T-helper 17 cell (primary cell): ENCODE data around the gene DUOX1. TPM values are rescaled to one million over a fixed set of nuclear protein-coding genes. Genes with fewer than 3 reads are reported as not detected.

Experiments used
- ATAC-seq: fragments of 150-1000 bp; cut with Tn5 transposase; 2 replicates; pipeline ENCODE4 v1.10.0; 2021; ENCODE audit warnings: mild to moderate bottlenecking, moderate library complexity
- DNase-seq, 3 donors: peaks; one replicate each; pipeline versions ENCODE4 v3.0.0 to v3.0.0-alpha.2; 2020 to 2021
- H3K9me3 ChIP-seq: one replicate; pipeline ENCODE4 v1.7.0; 2013; ENCODE audit warnings: low read length, mild to moderate bottlenecking; ENCODE audit not compliant: control insufficient read depth, poor library complexity, severe bottlenecking
- H3K27ac Mint-ChIP-seq: one replicate; pipeline ENCODE4 v1.8.0; 2022; ENCODE audit warnings: mild to moderate bottlenecking, moderate library complexity, mixed read lengths
- H3K27me3 Mint-ChIP-seq: one replicate; pipeline ENCODE4 v1.8.0; 2022; ENCODE audit warnings: mixed read lengths
- H3K36me3 Mint-ChIP-seq: one replicate; pipeline ENCODE4 v1.8.0; 2022; ENCODE audit warnings: low read depth, mixed read lengths
- H3K4me1 Mint-ChIP-seq: one replicate; pipeline ENCODE4 v1.8.0; 2022; ENCODE audit warnings: mild to moderate bottlenecking, mixed read lengths
- H3K4me3 Mint-ChIP-seq: one replicate; pipeline ENCODE4 v1.8.0; 2022; ENCODE audit warnings: mild to moderate bottlenecking, moderate library complexity, mixed read lengths
- total RNA-seq, 4 donors: library from RNA in 2 of 4; stranded (reverse) in 2 of 4; gene quantifications; one replicate each; pipeline ENCODE4 v1.2.3 and lab custom pipeline; 2022 to 2026

The DUOX1 gene
- total RNA-seq, 2 donors from 2014 or later = 0.42 TPM; not detected in 1

DNA sequence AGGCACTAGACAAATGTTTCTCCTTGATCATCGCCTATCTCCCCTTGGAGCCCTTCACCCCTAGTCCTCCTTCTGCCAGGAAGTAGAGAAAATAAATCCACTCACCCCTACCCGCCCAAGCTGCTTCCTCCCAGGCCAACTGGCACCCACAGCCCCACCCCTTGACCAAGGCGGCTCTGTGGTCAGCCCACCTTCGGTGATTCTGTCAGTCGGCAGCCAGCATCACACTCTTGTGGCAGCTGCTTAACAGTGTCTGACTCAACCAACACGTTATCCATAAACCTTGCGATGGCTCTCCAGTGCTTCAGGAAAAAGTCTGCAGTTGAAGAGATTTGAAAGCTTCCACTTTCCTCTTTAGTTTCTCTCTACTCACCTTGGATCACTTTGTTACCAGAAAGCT, 50.4 kb downstream of the DUOX1 start:
- H3K9me3 ChIP-seq = no peaks in the 10 kb centered on the region
- ATAC-seq (no peak), DNase-seq (no peak)
- no peak overlapping the region for H3K27ac Mint-ChIP-seq
- H3K4me3 Mint-ChIP-seq = no peak overlapping the region
- H3K27me3 Mint-ChIP-seq = no peaks in the 10 kb centered on the region
- peaks cover 10% of the 10 kb centered on the region for H3K4me1 Mint-ChIP-seq
- H3K36me3 Mint-ChIP-seq = peaks cover 2% of the 10 kb centered on the region

DNA sequence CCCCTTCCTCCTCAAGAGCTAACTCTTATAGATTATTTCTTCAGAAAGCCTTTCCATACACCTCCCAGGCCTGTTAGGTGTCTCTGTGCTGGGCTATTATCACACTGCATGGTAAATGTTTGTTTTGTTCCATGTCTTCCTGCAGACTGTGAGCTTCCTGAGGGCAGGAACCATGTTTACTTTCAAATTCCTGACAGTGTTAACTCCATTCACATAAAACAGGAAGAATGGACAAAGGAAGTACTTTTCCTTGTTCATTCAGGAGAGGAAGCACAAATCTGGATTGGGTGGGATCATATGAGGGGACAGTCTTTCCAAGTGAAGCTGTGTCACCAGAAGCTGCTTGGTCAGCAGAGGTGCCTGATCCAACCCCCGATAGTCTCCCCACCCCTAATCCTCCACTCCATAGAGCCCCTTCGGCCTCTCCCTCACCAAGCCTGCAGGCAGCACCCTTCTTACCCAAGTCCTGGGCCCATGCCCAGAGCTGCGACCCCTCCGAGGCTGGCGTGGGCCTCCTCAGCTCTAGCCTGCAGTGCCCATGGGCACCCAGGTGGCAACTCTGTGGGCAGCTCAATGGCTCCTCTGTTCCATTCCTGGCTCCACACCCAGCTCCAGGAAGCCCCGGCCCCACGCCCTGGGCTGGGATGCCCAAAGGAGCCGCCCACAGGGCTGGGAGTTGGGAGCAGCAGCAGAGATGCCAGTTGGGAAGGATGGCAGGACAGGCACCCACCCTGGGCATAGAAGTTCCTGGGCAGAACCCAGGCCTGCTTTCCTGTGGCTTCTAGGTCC, 51.0 kb downstream of the DUOX1 start:
- Mint-ChIP-seq H3K36me3 (peaks cover 2% of the 10 kb centered on the region), H3K4me3 (no peak overlapping the region), H3K27ac (no peak overlapping the region), H3K27me3 (no peaks in the 10 kb centered on the region), H3K4me1 (peaks cover 10% of the 10 kb centered on the region)
- no peak for ATAC-seq
- H3K9me3 ChIP-seq = no peaks in the 10 kb centered on the region
- DNase-seq = no peak

GRCh38 chr15:45181491-45182285, 51.9 kb downstream of the DUOX1 start:
- no peak for DNase-seq
- Mint-ChIP-seq H3K27ac (no peak overlapping the region), H3K4me3 (no peak overlapping the region)

DNA sequence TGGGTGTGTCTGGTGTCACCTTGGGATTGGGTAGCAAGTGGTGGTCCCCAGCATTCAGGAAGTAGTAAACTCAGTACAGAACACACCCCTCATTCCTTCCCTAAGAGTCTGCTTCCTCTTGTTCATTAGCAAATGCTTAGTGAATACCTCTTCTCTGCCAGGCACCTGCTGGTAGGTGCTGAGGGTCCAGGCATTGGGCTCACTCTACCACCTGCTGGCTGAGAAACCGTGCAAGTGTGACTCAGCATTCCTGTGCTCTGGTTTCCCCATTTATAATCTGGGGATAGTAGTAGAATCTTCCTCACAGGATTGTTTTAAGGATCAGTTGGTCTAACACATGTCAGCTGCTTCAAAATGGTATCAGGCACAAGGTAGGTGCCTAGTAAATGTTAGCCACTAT, 53.2 kb downstream of the DUOX1 start:
- Mint-ChIP-seq H3K27ac (no peak overlapping the region), H3K4me1 (peaks cover 14% of the 10 kb centered on the region), H3K27me3 (no peaks in the 10 kb centered on the region), H3K36me3 (no peaks in the 10 kb centered on the region), H3K4me3 (no peak overlapping the region)
- no peak for ATAC-seq
- no peaks in the 10 kb centered on the region for H3K9me3 ChIP-seq
- no peak for DNase-seq

More at GRCh38 chr15:45181491-45182285, 51.9 kb downstream of the DUOX1 start:
- H3K36me3 Mint-ChIP-seq = no peaks in the 10 kb centered on the region
- no peaks in the 10 kb centered on the region for H3K9me3 ChIP-seq
- H3K27me3 Mint-ChIP-seq = no peaks in the 10 kb centered on the region
- no peak for ATAC-seq
- peaks cover 13% of the 10 kb centered on the region for H3K4me1 Mint-ChIP-seq

DNA sequence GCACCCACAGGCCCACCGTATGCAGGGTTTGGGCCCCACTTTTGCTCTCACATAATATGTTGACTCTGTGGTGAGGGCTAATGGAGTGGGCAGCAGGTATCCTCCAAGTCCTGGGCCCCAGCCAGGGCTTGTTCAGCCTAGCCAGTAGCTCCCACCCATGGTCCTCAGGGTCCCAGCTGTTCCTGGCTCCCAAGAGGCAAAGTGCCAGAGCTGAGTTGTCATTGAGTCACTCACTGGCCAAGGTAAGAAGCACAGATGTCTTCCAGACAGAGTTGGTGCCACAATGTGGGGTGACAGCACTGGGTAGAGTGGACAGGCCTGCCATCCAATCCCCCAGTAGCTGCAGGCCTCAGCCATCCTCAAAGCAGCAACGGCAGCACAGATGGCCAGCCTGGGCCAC, 53.7 kb downstream of the DUOX1 start:
- no peaks in the 10 kb centered on the region for H3K9me3 ChIP-seq
- H3K36me3 Mint-ChIP-seq = no peaks in the 10 kb centered on the region
- H3K4me3 Mint-ChIP-seq = no peak overlapping the region
- DNase-seq (no peak), ATAC-seq (no peak)
- H3K27ac Mint-ChIP-seq = no peak overlapping the region
- H3K4me1 Mint-ChIP-seq = peaks cover 18% of the 10 kb centered on the region
- H3K27me3 Mint-ChIP-seq = no peaks in the 10 kb centered on the region

- Mint-ChIP-seq H3K27ac (no peak overlapping the region), H3K27me3 (no peaks in the 10 kb centered on the region), H3K4me3 (no peak overlapping the region), H3K4me1 (peaks cover 21% of the 10 kb centered on the region), H3K36me3 (no peaks in the 10 kb centered on the region)
- DNase-seq (no peak), ATAC-seq (no peak)
- no peaks in the 10 kb centered on the region for H3K9me3 ChIP-seq
These were observed 54.8 kb downstream of the DUOX1 start for GRCh38 chr15:45184562-45185041.

GRCh38 chr15:45185069-45185779, 55.4 kb downstream of the DUOX1 start:
- no peaks in the 10 kb centered on the region for H3K9me3 ChIP-seq
- peaks cover 4% of the 10 kb centered on the region for H3K27me3 Mint-ChIP-seq
- ATAC-seq = no peak
- peaks cover 18% of the 10 kb centered on the region for H3K4me1 Mint-ChIP-seq
- no peak for DNase-seq
- H3K36me3 Mint-ChIP-seq = peaks cover under 1% of the 10 kb centered on the region
- peak overlapping the region; percentile 12 for H3K4me3 Mint-ChIP-seq
- H3K27ac Mint-ChIP-seq = no peak overlapping the region

DNA sequence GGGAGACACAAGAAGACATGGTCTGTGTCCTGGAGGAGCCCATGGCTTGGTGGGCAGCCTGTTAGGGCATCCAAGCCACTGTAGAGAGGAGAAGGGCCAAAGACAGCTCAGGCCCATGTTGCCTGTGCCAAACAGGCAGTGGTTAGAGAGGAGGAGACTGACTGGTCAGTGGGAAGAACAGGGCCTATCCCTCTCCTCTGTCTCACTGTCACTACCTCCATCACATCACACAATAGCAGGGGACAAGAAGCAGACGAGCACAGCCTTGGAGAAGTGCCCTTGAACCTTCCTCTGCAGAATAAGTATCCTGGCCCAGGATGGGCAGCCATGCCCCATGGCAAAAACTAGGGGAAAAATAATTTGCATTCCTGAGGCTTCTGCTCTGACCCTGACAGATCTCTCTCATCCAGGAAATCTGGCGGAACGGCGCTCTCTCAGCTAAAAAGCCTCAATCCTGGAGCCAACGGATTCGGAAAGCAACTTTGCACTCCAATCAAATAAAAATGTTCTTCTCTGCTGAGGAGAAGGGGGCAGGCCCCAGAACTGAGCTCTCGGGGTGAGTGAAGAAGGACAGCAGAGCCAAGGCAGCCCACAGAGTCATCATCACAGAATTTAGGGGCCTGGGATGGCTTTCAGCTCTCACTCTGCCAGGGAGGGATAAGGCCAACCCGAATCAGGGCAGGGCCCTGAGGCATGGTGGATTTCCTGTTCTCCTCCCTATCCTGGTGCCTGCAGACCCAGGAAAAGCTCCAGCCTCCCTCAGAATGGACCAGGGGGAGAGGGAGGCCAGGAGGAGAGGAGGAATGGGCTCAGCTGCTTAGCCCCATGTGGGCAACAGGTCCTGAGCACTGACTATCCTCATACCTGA, 56.3 kb downstream of the DUOX1 start:
- no peaks in the 10 kb centered on the region for H3K9me3 ChIP-seq
- DNase-seq (no peak), ATAC-seq (no peak)
- H3K4me1 Mint-ChIP-seq = peaks cover 20% of the 10 kb centered on the region
- peaks cover 2% of the 10 kb centered on the region for H3K36me3 Mint-ChIP-seq
- peaks cover 8% of the 10 kb centered on the region for H3K27me3 Mint-ChIP-seq
- no peak overlapping the region for H3K27ac Mint-ChIP-seq
- peak overlapping the region; percentile 90 for H3K4me3 Mint-ChIP-seq

DNA sequence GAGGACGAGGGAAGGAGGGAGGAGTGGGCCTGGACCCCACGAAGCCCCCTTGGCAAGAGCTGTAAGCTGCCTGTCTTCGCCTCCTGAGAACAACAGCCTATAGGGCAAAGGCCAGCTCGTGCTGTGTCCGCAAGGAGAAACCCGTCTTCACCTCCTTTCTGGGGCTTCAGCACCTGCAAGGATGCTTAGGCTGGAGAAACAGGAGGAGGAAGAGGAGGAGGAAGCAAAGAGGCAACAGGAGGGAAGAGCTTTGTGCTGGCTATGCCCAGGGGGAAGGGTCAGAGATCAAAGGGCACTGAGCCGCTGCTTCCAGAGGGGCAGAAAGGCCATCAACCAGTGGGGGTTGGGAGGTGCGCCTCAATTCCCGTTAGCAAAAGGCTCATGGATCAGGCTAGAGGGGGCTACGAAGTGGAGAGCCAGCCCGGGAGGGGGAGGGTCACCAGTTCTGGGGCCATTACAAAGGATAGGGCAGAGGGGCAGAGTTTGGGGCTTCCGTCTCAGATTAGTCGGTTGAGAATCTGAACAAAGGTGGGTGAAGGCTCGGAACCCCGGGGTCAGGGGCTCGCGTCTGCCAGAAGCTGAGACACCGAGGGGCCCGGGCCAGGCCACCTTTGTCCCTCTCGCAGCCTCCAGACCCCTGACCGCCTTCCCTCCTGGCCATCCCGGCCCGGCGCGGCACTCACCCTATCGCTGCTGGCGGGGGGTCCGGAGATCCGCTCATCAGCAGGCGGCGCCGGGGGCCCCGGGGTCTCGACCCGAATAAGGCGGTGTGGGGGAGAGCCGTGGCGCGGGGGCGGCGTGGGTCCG, 57.2 kb downstream of the DUOX1 start:
- Mint-ChIP-seq H3K27me3 (peaks cover 8% of the 10 kb centered on the region), H3K27ac (no peak overlapping the region), H3K4me1 (peaks cover 18% of the 10 kb centered on the region), H3K4me3 (peak overlapping the region; percentile 90), H3K36me3 (peaks cover 2% of the 10 kb centered on the region)
- H3K9me3 ChIP-seq = no peaks in the 10 kb centered on the region
- ATAC-seq (no peak), DNase-seq (no peak)

DNA sequence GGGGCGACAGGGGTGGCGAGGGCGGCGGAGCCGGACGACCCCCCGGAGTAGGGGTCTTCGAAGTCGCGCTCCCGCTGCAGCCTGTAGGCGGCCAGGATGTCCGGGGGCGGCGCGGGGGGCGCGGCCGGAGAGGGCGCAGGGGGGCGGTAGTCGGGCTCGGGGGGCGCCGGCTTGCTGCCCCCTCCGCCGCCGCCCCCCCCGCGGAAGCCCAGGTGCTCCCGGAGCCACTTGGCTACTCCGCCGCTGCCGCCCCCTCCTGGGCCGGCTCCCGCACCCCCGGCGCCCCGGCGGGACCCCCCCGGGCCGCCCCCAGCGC, 57.7 kb downstream of the DUOX1 start:
- Mint-ChIP-seq H3K36me3 (peaks cover 2% of the 10 kb centered on the region), H3K4me3 (no peak overlapping the region), H3K4me1 (peaks cover 18% of the 10 kb centered on the region), H3K27ac (no peak overlapping the region), H3K27me3 (peaks cover 8% of the 10 kb centered on the region)
- no peaks in the 10 kb centered on the region for H3K9me3 ChIP-seq
- DNase-seq (no peak), ATAC-seq (no peak)

DNA sequence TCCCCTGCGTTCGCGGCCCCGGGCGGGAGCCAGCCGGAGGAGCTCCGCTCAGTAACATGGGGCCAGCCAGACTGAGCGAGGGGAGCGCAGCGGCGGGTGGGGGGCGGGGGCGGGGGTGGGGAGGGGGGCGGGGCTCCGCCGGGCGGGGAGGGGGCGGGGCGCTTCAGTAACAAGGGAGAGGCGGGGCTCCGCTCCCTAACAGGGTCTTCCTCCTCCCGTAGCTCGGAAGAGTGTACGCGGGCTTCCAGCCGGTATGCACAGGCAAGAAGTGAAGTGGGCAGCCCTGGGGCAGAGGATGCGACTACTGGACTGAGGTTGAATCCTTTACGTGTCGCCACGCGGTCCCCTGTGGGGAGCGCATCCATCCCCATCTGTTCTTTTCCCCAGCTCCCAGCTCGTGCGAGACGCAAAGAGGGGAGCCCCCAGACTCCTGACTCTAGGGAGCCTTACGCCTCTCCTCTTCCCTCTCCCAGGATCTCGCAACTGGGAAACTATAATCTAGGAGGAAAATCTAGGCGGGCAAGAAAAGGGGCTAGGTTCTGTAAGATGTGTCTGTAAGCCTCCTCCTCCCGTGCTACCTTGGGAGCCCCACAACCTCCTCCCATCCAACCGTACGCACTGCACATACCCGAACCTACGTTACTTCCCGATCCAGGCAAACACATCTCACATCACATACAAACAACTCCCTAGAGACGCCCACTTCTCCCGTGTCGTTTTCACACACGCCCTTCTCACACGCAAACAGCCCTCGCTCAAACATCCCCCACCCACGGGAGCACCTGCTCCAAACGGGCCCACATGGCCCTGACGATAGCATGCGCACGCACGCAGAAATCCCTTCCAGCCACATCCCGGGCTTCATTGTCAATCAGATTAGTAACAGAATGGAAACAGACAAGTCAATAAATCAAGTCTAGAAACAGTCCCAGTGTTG, 58.4 kb downstream of the DUOX1 start, which contains the start of gene SHF:
Gene SHF (minus strand): TSS at position 73 of the 937 bp plus-strand sequence. CDS start 15 bp downstream, at position 58.
- ATAC-seq = peak; percentile 74
- peaks cover 18% of the 10 kb centered on the region for H3K4me1 Mint-ChIP-seq
- peak within 1 kb of the TSS; percentile 88 for H3K27ac Mint-ChIP-seq
- H3K27me3 Mint-ChIP-seq = peaks cover 12% of the 10 kb centered on the region
- peak in 2 of 3 donors; percentile 50 to 63 for DNase-seq
- H3K4me3 Mint-ChIP-seq = peak within 1 kb of the TSS; percentile 99
- no peaks in the 10 kb centered on the region for H3K9me3 ChIP-seq
- peaks cover 2% of the 10 kb centered on the region for H3K36me3 Mint-ChIP-seq
